Kidney epithelial cell (primary cell): ENCODE measurements around the gene ITIH1. TPM values are rescaled to one million over a fixed set of nuclear protein-coding genes. Genes with fewer than 3 reads are reported as not detected.

Source experiments
- DNase-seq: peaks from one replicate; pipeline ENCODE4 v3.0.0-alpha.2; 2010; ENCODE audit warnings: low read depth
- H3K27me3 ChIP-seq: 2 replicates; pipeline ENCODE4 v1.6.0; 2011; ENCODE audit warnings: low read length; ENCODE audit not compliant: control insufficient read depth, insufficient read depth
- H3K36me3 ChIP-seq: 2 replicates; pipeline ENCODE4 v1.5.1; 2011; ENCODE audit warnings: low read length; ENCODE audit not compliant: control insufficient read depth, insufficient read depth
- H3K4me3 ChIP-seq: 2 replicates; pipeline ENCODE4 v1.5.1; 2011; ENCODE audit warnings: low read depth, mild to moderate bottlenecking, control low read depth, low read length
- total RNA-seq: library from RNA; depleted of rRNA; stranded (reverse); fragments of >200 nt; gene quantifications from 2 replicates; pipeline ENCODE4 v1.2.3, GENCODE V29; 2015
- TF ChIP-seq, protein P1 (sequence below): IDR thresholded peaks from 2 replicates; pipeline ENCODE4 v1.5.1; 2011; ENCODE audit warnings: mild to moderate bottlenecking, moderate library complexity, low read length, control low read depth, inconsistent platforms; ENCODE audit not compliant: insufficient read depth, poor library complexity, severe bottlenecking

The ITIH1 gene
- total RNA-seq, 1 donor from 2014 or later, result not detected

DNA sequence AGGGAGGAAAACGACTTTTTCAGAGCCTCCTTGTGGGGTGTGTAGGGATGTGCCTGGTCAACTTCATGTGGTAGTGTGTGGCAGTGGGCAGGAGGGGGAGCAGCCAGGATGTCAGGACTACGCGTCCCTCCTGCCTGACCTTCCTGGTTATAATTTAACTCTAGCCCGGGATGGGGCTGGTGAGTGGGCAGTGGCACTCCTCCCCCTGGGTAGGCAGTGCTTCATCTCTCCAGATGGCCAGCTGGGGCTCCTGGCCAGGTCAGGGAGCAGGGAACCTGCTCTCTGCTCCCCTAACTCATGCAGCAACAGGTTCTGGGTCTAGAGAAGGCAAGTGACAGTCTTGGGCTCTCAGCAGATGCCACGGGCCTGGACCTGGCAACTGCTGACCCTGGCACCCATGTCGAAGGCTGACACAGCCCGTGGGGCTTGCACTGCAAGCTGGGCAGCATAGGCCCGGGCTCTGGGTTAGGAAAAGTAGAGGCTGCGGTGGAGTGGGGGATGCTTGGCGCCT, 50.5 kb downstream of the ITIH1 start:
- H3K4me3 ChIP-seq, result no peak overlapping the region
- TF ChIP-seq, protein P1, sequence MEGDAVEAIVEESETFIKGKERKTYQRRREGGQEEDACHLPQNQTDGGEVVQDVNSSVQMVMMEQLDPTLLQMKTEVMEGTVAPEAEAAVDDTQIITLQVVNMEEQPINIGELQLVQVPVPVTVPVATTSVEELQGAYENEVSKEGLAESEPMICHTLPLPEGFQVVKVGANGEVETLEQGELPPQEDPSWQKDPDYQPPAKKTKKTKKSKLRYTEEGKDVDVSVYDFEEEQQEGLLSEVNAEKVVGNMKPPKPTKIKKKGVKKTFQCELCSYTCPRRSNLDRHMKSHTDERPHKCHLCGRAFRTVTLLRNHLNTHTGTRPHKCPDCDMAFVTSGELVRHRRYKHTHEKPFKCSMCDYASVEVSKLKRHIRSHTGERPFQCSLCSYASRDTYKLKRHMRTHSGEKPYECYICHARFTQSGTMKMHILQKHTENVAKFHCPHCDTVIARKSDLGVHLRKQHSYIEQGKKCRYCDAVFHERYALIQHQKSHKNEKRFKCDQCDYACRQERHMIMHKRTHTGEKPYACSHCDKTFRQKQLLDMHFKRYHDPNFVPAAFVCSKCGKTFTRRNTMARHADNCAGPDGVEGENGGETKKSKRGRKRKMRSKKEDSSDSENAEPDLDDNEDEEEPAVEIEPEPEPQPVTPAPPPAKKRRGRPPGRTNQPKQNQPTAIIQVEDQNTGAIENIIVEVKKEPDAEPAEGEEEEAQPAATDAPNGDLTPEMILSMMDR, result peak; percentile 43
- peak; percentile 47 for DNase-seq
- no peaks in the 10 kb centered on the region for H3K36me3 ChIP-seq
- H3K27me3 ChIP-seq, result no peaks in the 10 kb centered on the region

DNA sequence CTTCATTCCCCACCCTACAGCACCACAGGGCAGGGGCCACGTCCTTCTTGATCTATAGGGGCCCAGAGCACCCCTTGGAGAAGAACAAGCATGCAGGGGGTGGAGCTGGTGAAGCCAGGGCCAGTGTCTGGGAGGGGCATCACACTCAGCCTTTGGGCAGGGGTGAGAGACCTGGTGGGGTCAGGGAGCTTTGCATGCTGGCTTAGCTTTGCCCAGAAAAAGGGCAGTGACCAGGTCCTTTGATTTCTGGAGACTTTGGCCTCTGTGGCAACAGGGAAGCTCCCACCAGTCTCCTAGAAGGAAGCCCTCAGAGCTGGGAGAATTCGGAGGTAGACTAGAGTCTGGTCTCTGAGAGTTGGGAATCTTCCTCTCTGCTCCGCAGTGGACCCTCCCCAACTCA, 52.1 kb downstream of the ITIH1 start:
- TF ChIP-seq, protein P1, result no peak
- no peak overlapping the region for H3K4me3 ChIP-seq
- H3K36me3 ChIP-seq, result no peaks in the 10 kb centered on the region
- H3K27me3 ChIP-seq, result no peaks in the 10 kb centered on the region
- no peak for DNase-seq

DNA sequence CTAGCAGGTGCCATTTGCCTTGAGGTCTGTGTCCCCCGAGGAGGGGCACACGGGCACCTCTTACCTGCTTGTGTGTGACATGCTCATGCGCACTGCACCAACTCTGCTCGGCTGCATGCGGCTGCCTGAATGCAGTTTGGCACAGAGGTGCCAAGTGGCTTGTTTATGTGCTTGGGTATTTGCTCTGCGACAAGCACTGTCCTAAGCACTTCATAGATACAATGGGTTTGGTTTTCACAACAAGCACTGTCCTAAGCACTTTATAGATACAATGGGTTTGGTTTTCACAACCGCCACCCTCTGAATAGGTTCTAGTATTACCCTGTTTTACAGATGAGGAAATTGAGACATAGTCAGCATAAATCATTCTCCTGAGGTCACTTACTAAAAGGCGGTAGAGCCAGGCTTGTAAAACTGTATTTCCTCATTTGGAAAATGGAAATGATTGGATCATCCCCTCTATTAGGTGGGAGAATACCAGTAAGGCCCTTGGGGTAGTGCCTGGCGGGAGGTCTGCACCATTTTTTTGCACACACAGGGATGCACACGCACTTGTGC, 52.6 kb downstream of the ITIH1 start:
- TF ChIP-seq, protein P1, result no peak
- Histone ChIP-seq H3K36me3 (no peaks in the 10 kb centered on the region), H3K27me3 (no peaks in the 10 kb centered on the region), H3K4me3 (no peak overlapping the region)
- no peak for DNase-seq

DNA sequence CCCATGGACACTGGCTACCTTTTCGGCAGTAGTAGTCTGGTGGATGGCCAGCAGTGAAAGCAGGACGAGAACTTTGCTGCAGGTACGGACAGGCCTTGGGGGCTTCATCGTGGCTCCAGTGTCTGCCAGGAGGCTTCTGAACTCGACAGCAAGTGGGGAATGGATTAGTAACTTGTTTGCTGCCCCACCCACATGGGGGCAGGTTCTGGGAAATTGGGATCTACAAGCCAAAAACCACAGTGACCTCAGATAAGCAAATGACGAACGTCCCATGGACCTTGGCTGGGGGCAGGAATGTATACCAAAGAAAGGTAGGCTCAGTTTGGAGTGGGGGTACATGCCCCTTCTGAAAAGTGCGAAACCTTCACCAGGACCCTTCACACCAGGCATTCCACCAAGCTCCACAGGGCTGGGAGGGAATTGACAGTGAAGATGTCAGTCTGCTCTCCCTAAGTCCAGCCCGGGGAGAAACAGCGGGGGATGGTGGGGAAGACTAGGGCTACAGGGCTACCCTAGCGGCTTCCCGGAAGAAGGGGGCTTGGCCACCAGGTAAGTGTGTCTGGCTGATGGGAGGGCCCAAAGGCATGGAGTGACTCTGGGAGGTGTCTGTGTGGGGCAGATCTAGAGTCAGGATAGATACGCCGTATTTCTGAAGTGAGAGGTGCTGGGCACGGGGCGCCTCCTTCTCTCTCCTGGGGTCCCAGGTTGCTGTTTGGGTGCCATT, 53.3 kb downstream of the ITIH1 start, which contains the start of gene ITIH4:
TSS of gene ITIH4 (minus strand) at position 138 of the 724 bp plus-strand sequence. CDS start at position 108, 30 bp downstream.
- Histone ChIP-seq H3K27me3 (no peaks in the 10 kb centered on the region), H3K4me3 (no peak within 1 kb of the TSS), H3K36me3 (no peaks in the 10 kb centered on the region)
- DNase-seq, result no peak
- TF ChIP-seq, protein P1, result no peak

DNA sequence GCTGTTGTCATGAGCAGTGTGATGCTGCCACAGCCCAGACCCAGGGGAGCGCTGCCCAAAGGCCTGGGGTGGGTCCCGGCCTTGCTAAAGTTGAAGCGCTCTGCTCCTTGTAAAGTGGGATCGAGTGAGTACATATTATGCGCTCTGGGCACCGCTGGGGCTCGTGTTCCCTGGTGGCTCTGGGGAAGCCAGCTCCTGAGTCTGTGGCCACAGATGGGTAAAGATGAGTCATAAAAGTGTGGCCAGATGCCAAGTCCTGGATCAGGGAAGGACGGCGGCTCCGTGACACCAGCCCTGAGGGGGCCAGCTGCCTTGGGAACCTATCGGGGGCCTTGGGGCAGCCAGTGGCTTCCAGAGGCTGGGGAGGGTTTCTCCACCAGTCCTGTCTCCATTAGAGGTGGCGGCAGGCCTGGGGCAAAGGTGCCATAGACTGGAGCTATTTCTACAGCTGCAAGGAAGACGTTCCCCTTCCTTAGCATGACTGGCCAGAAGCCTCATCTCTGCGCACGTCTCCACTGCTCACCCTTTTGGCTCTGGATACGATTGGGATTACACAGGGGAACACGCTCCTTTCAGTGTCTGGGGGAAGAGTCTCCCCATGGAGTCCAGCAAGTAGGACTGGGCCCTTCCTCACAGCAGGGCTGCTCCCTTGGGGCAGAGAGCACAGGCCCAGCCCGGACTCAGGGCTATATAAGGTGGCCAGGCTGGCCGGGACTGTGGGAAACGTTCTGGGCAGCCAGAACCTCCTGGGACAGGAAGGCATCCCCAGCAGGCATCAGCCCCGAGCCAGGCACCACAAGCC, 54.3 kb downstream of the ITIH1 start:
- no peaks in the 10 kb centered on the region for H3K36me3 ChIP-seq
- H3K4me3 ChIP-seq, result no peak overlapping the region
- TF ChIP-seq, protein P1, result no peak
- no peaks in the 10 kb centered on the region for H3K27me3 ChIP-seq
- DNase-seq, result peak; percentile 41
